H9 (cell line): Measurements from ENCODE around the gene CACNA1D. TPM values are rescaled to one million over a fixed set of nuclear protein-coding genes. Genes with fewer than 3 reads are reported as not detected.
A peak's percentile ranks its signal among the peaks of the same experiment; 100 is the strongest.

Experiments used
- DNase-seq: peaks from one replicate; pipeline ENCODE4 v3.0.0-alpha.2; 2017
- H2AFZ ChIP-seq: one replicate; pipeline ENCODE4 v1.6.1; 2013; ENCODE audit warnings: mild to moderate bottlenecking, low read length, control low read depth, moderate library complexity
- H2AK5ac ChIP-seq: 2 replicates; pipeline ENCODE4 v1.6.1; 2013; ENCODE audit warnings: low read length, control low read depth, mixed read lengths; ENCODE audit not compliant: insufficient read length
- H2BK120ac ChIP-seq: one replicate; pipeline ENCODE4 v1.6.1; 2013; ENCODE audit warnings: low read depth, mild to moderate bottlenecking, low read length, control low read depth, inconsistent platforms; ENCODE audit not compliant: poor library complexity, severe bottlenecking
- H2BK12ac ChIP-seq: 2 replicates; pipeline ENCODE4 v1.6.1; 2013; ENCODE audit warnings: low read length, control low read depth, mixed read lengths, low read depth; ENCODE audit not compliant: insufficient read length
- H2BK15ac ChIP-seq: 2 replicates; pipeline ENCODE4 v1.6.1; 2013; ENCODE audit warnings: low read depth, low read length, control low read depth
- H2BK20ac ChIP-seq: one replicate; pipeline ENCODE4 v1.6.1; 2013; ENCODE audit warnings: low read depth, mild to moderate bottlenecking, low read length, control low read depth, inconsistent platforms; ENCODE audit not compliant: poor library complexity, severe bottlenecking
- H2BK5ac ChIP-seq: 2 replicates; pipeline ENCODE4 v1.6.1; 2013; ENCODE audit warnings: low read length, control low read depth, mixed read lengths; ENCODE audit not compliant: insufficient read length
- H3K14ac ChIP-seq: 2 replicates; pipeline ENCODE4 v1.6.1; 2013; ENCODE audit warnings: low read length, control low read depth; ENCODE audit not compliant: insufficient read depth
- H3K18ac ChIP-seq: 2 replicates; pipeline ENCODE4 v1.6.1; 2013; ENCODE audit warnings: low read depth, mild to moderate bottlenecking, mixed read lengths, low read length, control low read depth; ENCODE audit not compliant: insufficient read length
- H3K23ac ChIP-seq: 2 replicates; pipeline ENCODE4 v1.6.1; 2013; ENCODE audit warnings: low read length, control low read depth, mixed read lengths, low read depth; ENCODE audit not compliant: insufficient read length
- H3K23me2 ChIP-seq: 2 replicates; pipeline ENCODE4 v1.6.1; 2013; ENCODE audit warnings: low read depth, mild to moderate bottlenecking, mixed read lengths, low read length, control low read depth; ENCODE audit not compliant: insufficient read length, poor library complexity, severe bottlenecking
- H3K27ac ChIP-seq: 2 replicates; pipeline ENCODE4 v1.5.1; 2013; ENCODE audit warnings: low read length, control low read depth, mixed read lengths, low read depth; ENCODE audit not compliant: insufficient read length
- H3K27me3 ChIP-seq: 2 replicates; pipeline ENCODE4 v1.6.1; 2013; ENCODE audit warnings: low read length, control low read depth, inconsistent platforms; ENCODE audit not compliant: insufficient read depth
- H3K4ac ChIP-seq: 2 replicates; pipeline ENCODE4 v1.6.1; 2013; ENCODE audit warnings: low read depth, mild to moderate bottlenecking, control low read depth, inconsistent platforms, low read length, moderate library complexity
- H3K4me1 ChIP-seq: 2 replicates; pipeline ENCODE4 v1.6.1; 2013; ENCODE audit warnings: low read length, control low read depth, inconsistent platforms; ENCODE audit not compliant: insufficient read depth
- H3K4me2 ChIP-seq: 2 replicates; pipeline ENCODE4 v1.6.1; 2013; ENCODE audit warnings: low read length, control low read depth, mixed read lengths; ENCODE audit not compliant: insufficient read length, insufficient read depth
- H3K56ac ChIP-seq: 2 replicates; pipeline ENCODE4 v1.6.1; 2013; ENCODE audit warnings: low read depth, mild to moderate bottlenecking, mixed read lengths, low read length, control low read depth; ENCODE audit not compliant: insufficient read length
- H3K79me1 ChIP-seq: 2 replicates; pipeline ENCODE4 v1.6.1; 2013; ENCODE audit warnings: low read depth, mild to moderate bottlenecking, moderate library complexity, low read length, control low read depth, inconsistent platforms; ENCODE audit not compliant: insufficient read depth, poor library complexity, severe bottlenecking
- H3K79me2 ChIP-seq: 2 replicates; pipeline ENCODE4 v1.6.1; 2013; ENCODE audit warnings: low read length, control low read depth, inconsistent platforms; ENCODE audit not compliant: insufficient read depth
- H3K9ac ChIP-seq: 2 replicates; pipeline ENCODE4 v1.6.1; 2013; ENCODE audit warnings: low read length, control low read depth, mixed read lengths; ENCODE audit not compliant: insufficient read length; ENCODE audit errors: extremely low read depth
- H3K9me3 ChIP-seq: one replicate; pipeline ENCODE4 v1.6.1; 2013; ENCODE audit warnings: low read depth, low read length, inconsistent platforms; ENCODE audit not compliant: control insufficient read depth
- H3T11ph ChIP-seq: one replicate; pipeline ENCODE4 v1.6.1; 2013; ENCODE audit warnings: mild to moderate bottlenecking, low read length, control low read depth, inconsistent platforms
- H4K20me1 ChIP-seq: one replicate; pipeline ENCODE4 v1.6.1; 2013; ENCODE audit not compliant: control insufficient read depth, insufficient read length, insufficient read depth
- H4K5ac ChIP-seq: 2 replicates; pipeline ENCODE4 v1.6.1; 2013; ENCODE audit warnings: low read depth, mild to moderate bottlenecking, mixed read lengths, low read length, control low read depth; ENCODE audit not compliant: insufficient read length
- H4K8ac ChIP-seq: replicated peaks from 2 replicates; pipeline ENCODE4 v1.6.1; 2013; ENCODE audit warnings: low read length, control low read depth, mixed read lengths, low read depth; ENCODE audit not compliant: insufficient read length
- H4K91ac ChIP-seq: 2 replicates; pipeline ENCODE4 v1.6.1; 2013; ENCODE audit warnings: low read depth, mild to moderate bottlenecking, moderate library complexity, mixed read lengths, low read length, control low read depth; ENCODE audit not compliant: insufficient read length
- H3K27ac Mint-ChIP-seq, 3 experiments: 2 replicates in 2 of 3; 3 replicates in 1 of 3; pipeline ENCODE4 v1.8.0; 2020 to 2021; ENCODE audit warnings: mixed read lengths in 3 of 3, mild to moderate bottlenecking in 1 of 3, moderate library complexity in 1 of 3
- H3K27me3 Mint-ChIP-seq: 2 replicates; pipeline ENCODE4 v1.8.0; 2021; ENCODE audit warnings: low read depth, mild to moderate bottlenecking, moderate library complexity, mixed read lengths
- H3K36me3 Mint-ChIP-seq, 3 experiments: 2 replicates in 2 of 3; 3 replicates in 1 of 3; pipeline ENCODE4 v1.8.0; 2020 to 2021; ENCODE audit warnings: low read depth in 3 of 3, mixed read lengths in 3 of 3; ENCODE audit not compliant: insufficient read depth in 1 of 3
- H3K4me1 Mint-ChIP-seq, 2 experiments: 2 replicates each; pipeline ENCODE4 v1.8.0; 2020; ENCODE audit warnings: mixed read lengths in 2 of 2
- H3K4me3 Mint-ChIP-seq, 2 experiments: 2 replicates in 1 of 2; 3 replicates in 1 of 2; pipeline ENCODE4 v1.8.0; 2020 to 2021; ENCODE audit warnings: mild to moderate bottlenecking in 2 of 2, mixed read lengths in 2 of 2, moderate library complexity in 1 of 2
- H3K9me3 Mint-ChIP-seq, 2 experiments: 2 replicates in 1 of 2; 3 replicates in 1 of 2; pipeline ENCODE4 v1.8.0; 2020; ENCODE audit warnings: mild to moderate bottlenecking in 2 of 2, mixed read lengths in 2 of 2, moderate library complexity in 1 of 2
- CTCF ChIP-seq: fragments of 200-600 bp; sonication (generic); conservative IDR thresholded peaks from 3 replicates; pipeline ENCODE4 v1.8.0; 2021; ENCODE audit warnings: antibody characterized with exemption, mild to moderate bottlenecking
- WGBS: extraction: QIAGEN DNeasy Blood & Tissue Kit; methylation state at CpG from one replicate; pipeline ENCODE4 v1.1.7; 2013; ENCODE audit warnings: missing lambda C conversion rate, low lambda C conversion rate, mixed read lengths; ENCODE audit not compliant: insufficient read length; ENCODE audit errors: extremely low coverage; 5-methylcytosine and 5-hydroxymethylcytosine counted together
- total RNA-seq: library from RNA; stranded (reverse); gene quantifications from 2 replicates; pipeline ENCODE4 v1.2.1, GENCODE V29; 2021

Gene CACNA1D
- total RNA-seq, 1 experiment from 2014 or later, result 3.5 TPM

DNA sequence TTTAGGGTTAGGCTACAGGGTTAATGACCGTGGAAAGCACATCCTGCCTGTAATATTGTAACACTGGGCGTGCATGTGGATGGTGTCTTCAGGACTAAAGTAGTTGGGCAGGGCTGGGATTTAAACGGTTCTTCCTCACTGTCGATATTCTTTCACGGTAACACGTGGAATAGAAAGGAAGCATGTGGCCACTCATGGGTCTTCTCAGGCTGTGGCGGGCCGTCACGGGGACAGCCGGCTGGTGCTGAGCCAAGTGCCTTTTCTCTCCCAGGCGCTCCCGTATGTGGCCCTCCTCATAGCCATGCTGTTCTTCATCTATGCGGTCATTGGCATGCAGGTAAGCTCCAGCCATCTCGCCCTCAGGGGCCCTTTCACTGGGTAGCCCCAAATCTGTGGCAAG is 278.2 kb downstream of the CACNA1D start:
- no peak overlapping the region for H3K18ac ChIP-seq
- no peak overlapping the region for H3K23ac ChIP-seq
- no peak overlapping the region for H4K8ac ChIP-seq
- H3K4me3 Mint-ChIP-seq, result no peak overlapping the region
- TF ChIP-seq CTCF, result no peak
- H3K4me1 ChIP-seq, result peaks cover 2% of the 10 kb centered on the region; the same call in 1 of the 2 replicates
- H3K27ac Mint-ChIP-seq, result peak overlapping the region in 1 of 3 experiments; percentile 6; a peak in 1 of 7 replicates
- DNase-seq, result no peak
- H2BK5ac ChIP-seq, result no peak overlapping the region
- H3K4me2 ChIP-seq, result no peak overlapping the region
- no peak overlapping the region for H2AK5ac ChIP-seq
- no peaks in the 10 kb centered on the region for H4K20me1 ChIP-seq
- H2BK12ac ChIP-seq, result no peak overlapping the region
- H4K91ac ChIP-seq, result no peak overlapping the region
- H3K14ac ChIP-seq, result no peak overlapping the region; the same call in 1 of the 2 replicates
- H3K36me3 Mint-ChIP-seq, result no peaks in the 10 kb centered on the region
- H3K79me2 ChIP-seq, result no peaks in the 10 kb centered on the region
- H2BK120ac ChIP-seq, result no peak overlapping the region
- H3K9ac ChIP-seq, result no peak overlapping the region
- no peak overlapping the region for H3K56ac ChIP-seq
- H3K27me3 Mint-ChIP-seq, result peaks cover 3% of the 10 kb centered on the region; the same call in 1 of the 2 replicates
- H3K27me3 ChIP-seq, result no peaks in the 10 kb centered on the region
- no peak overlapping the region for H2AFZ ChIP-seq
- H3K9me3 Mint-ChIP-seq, result no peaks in the 10 kb centered on the region
- no peak overlapping the region for H4K5ac ChIP-seq
- H3K9me3 ChIP-seq, result no peaks in the 10 kb centered on the region
- WGBS, result no CpG with 5 or more reads among the region's 14 CpGs
- no peaks in the 10 kb centered on the region for H3K79me1 ChIP-seq
- no peak overlapping the region for H3K27ac ChIP-seq
- H2BK20ac ChIP-seq, result no peak overlapping the region
- H3T11ph ChIP-seq, result no peak overlapping the region
- no peak overlapping the region for H3K4ac ChIP-seq
- H2BK15ac ChIP-seq, result no peak overlapping the region
- H3K4me1 Mint-ChIP-seq, result peaks cover 39 to 46% of the 10 kb centered on the region in 2 experiments
- H3K23me2 ChIP-seq, result no peaks in the 10 kb centered on the region
